SIG-M5 (cell line): ENCODE data around the gene MMP7.
"Not testable (repeated sequence)": the region's sequence is repeated elsewhere in the genome, so short reads cannot be mapped to it uniquely, and the experiment has no call there.

ENCODE experiments used
- DNase-seq: peaks from one replicate; lab custom pipeline; 2025; lab: John Stamatoyannopoulos, UW

The MMP7 gene

DNA sequence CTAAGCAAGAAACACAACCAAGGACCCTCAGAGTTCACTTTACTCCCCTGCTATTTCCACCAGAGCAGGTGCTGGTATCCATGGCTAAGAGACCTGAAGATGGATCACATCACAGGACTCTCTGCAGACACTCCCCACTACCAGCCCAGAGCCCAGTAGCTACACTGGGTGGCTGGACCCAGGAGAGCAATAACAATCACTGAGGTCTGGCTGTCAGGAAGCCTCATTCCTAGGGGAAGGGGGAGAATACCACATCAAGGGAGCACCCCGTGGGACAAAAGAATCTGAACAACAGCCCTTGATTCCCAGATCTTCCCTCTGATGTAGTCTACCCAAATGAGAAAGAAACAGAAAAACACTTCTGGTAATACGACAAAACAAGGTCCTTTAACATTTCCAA lies 9.0 kb upstream of the MMP7 start:
- DNase-seq = no peak

DNA sequence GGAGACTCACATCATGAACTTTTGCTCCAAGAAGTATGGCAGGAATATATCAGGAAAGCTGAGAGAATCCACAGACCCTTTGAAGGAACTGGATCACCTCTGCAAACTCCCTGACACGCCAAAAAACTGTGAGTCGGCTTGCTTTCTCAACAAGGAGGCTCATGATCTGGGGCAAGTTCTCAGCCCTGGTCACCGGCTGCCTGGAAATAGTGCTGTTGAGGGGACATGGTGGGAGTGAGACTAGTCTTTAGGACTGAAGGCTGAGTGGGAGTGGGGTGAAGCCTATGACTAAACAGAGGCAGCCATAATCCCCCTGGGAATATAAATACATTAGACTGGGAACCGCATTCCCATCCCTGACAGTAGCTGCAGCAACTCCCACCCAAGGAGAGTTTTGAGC lies 8.4 kb upstream of the MMP7 start:
- no peak for DNase-seq

DNA sequence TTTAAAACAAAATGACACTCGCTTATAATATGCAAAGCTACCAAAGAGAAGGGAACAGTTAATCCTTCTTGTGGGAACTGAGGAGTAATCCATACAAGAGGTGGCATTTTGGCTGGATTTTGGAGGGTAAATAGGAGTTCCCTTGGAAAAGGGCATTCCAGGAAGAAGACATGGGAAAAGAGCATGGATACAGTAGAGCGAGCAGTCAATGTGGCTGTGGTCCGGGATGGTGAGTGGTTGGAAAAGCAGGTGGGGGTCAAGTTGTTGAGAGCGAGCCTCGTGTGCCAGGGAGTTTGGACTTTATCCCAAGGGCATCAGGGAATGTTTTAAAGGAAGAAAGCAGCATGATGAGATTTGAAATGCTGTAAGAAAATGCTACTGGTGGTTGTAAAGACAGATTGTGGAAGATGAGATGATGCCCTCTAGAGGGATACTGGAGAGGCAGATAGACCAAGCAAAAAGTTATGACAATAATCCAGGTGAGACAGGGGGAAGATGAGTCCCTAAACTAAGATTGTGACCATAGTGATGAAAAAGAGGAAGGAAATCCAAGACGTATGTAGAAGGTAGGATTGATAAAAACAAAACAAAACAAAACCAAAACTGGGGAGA lies 3.8 kb upstream of the MMP7 start:
- DNase-seq = no peak

DNA sequence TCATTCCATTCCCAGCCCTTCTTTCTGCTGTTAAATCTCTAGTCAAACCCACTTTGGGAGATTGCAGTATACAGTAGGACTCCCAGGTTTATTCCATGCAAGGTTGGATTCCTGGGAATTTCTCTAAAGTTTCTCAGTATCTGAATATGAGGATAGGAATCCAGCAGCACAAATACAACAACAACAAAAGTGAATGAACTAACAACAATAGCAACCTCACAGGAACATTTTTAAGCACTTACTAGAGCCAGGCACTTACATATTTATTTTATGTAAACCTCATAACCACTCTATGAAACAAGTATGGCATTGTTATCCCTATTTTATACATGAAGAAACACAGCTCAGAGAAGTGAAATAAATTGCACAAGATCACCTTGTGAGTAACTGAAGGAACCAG lies 1.9 kb downstream of the MMP7 start:
- no peak for DNase-seq

DNA sequence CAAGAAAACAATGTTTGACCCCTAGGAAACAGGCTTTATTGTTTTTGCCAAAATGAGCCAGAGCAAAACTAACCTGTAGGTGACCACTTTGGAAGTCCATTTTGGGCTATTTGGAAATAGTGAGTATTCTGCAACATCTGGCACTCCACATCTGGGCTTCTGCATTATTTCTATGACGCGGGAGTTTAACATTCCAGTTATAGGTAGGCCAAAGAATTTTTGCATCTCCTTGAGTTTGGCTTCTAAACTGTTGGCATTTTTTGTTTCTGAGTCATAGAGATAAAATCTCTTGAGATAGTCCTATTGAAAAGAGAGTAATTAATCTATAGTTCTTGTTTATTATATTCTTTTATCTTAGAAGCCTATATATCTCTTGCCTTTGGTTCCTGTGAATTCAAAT lies 2.9 kb downstream of the MMP7 start:
- no peak for DNase-seq

DNA sequence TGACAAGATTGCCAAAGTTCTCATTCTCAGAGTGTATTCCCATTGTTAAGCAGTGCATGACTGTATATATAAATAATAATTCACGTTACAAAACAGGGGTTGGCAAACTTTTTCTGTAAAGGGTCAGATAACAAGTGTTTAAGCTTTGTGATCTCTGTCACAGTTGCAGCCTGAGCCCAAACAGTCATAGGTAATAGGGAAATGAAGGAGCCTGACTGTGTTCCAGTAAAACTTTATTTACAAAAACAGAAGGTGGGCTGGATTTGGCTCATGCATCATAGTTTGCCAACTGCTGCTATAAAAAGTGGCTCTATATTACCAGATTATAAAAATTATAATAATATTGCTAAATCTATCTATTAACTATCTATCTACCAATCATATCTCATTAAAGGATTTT lies 3.5 kb downstream of the MMP7 start:
- DNase-seq = no peak

DNA sequence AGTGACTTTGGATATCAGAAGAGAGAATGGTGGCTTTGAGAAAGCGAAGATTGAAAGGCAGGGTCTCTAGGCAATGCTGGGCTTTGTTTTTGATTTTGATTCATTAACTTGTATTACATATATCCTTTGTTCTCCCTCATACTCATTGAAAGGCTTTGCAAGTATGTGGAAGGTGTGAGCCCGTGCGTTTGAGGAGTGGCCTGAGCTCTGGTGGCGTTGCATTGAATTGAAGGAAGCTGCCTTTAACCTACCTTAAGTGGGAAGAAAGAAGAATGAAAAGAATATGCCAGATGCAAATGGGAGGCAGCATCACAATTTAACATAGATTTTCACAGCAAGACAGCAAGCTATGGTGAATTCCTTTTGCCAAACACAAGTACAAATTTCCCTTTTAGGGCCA lies 6.7 kb downstream of the MMP7 start:
- DNase-seq = no peak

DNA sequence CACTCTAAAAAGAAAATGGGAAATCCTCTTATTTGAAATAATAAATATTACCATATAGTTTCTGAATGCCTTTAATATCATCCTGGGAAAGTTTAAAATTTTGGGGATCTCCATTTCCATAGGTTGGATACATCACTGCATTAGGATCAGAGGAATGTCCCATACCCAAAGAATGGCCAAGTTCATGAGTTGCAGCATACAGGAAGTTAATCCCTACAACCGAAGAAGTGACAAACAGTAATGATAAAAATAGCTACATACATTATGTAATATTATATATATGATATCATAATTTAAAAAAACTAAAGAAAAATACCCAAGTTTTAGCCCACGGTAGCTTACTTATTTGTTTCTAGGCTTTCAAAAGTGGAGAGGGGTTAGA lies 7.4 kb downstream of the MMP7 start:
- no peak for DNase-seq

DNA sequence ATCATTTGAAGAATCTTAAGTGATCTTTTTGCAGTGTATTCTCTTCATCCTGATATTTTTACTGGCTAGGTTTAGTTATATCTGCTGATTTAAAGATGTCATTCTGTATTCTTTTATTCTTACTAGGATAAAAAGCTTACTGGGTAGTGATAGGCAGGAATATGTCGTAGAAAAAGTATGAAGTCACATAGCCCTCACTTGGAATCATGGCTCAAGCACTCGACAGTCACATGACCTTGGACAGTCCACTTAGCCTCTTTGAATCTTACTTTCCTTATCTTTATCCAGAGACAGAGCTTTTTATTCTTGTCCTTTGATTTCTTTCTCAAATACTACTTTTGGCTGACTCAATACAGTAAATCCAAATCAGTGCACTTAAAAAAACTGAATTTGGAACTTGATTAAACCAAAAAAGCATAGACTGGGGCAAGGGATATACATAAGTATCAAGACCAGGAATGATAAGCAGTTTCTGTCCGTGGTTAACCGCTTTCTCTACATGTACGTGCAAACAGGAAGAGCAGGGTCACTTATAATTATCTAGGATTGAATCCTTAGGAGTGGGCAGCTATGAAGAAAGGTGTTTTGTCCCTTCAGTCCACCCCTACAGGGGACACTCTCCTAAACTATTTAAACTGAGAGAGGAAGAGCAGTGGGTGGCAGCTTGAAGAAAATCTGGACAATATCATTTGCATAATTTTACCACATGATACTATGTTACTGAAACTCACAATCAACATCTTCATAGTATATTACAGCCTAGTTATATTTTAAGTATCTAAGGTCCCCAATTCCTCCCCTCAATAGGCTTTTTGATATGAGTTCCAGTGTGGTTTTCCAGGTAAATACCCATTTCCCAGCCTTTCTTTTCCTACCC lies 8.0 kb downstream of the MMP7 start:
- DNase-seq = no peak

DNA sequence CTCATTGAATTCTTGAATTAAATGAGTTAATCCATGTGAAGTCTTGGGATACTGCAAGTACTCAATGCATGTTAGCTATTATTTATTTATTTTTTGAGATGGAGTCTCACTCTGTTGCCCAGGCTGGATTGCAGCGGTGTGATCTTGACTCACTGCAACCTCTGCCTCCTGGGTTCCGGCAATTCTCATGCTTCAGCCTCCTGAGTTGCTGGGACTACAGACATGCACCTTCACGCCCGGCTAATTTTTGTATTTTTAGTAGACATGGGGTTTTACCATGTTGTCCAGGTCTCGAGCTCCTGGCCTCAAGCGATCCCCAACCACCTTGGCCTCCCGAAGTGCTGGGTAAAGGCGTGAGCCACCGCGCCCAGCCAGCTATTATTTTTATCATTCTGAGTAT lies 9.4 kb downstream of the MMP7 start:
- no peak for DNase-seq

DNA sequence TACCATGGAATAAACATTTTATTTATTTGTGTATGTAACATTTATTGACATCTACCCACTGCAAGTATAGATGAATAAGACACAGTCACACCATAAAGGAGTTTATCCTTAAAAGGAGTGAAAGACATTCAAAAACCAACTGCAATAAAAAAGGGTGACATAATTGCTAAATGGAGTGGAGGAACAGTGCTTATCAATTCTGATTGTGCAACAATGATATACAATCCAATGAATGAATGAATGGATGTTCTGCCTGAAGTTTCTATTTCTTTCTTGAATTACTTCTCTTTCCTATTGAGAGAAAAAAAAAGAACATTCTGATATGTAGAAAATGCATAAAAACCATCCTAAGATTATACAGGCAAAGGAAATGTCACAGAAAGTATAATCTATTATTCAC lies 10.0 kb downstream of the MMP7 start:
- no peak for DNase-seq

DNA sequence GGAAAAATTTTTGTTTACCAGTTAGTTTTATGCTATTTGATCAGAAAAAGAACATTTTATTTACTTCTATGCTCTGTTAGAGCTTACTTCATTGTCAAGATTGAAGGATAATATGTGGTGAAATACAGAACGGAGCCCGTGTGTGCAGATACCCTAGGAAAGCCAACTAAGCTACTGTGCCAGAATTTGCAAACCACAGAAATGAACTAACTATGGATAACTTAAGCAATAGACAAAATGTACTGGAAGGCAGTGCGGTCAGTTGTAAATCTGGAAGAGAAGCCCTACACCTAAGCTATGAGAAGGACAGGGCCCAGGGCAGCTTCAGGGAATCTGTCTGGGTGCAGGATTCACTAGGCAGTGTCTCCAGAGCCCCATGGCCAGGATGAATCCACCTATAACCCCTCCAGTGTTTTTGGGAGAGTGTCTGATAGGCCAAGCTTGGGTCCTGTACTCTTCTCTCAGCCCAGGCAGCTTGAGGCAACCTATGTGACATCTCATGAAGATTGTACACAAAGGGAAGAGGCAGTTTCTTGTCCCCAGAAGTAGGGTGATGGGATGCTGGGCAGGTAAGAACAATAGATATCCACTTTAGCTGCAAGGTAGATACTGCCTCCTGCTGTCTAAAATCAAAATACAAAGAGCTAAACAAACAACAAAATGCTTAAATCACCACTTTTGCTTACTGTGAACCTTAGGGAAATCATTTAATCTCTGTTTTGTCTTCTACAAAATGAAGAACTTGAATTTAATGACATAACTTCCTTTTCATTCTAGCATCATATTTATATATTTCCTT lies 12.1 kb downstream of the MMP7 start:
- no peak for DNase-seq

DNA sequence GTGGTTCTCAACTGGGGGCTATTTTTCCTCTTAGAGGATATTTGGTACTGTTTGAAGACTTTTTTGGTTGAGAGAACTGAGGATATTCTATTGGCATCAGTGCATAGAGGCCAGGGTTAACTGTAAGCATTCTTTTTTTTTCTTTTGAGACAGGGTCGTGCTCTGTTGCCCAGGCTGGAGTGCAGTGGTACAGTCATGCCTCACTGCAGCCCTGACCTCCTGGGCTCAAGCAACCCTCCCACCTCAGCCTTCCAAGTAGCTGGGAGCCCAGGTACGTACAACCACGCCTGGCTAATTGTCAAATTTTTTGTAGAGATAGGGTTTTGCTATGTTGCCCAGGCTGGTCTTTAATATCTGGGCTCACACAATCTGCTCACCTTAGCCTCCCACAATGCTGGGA lies 12.9 kb downstream of the MMP7 start:
- DNase-seq = no peak

DNA sequence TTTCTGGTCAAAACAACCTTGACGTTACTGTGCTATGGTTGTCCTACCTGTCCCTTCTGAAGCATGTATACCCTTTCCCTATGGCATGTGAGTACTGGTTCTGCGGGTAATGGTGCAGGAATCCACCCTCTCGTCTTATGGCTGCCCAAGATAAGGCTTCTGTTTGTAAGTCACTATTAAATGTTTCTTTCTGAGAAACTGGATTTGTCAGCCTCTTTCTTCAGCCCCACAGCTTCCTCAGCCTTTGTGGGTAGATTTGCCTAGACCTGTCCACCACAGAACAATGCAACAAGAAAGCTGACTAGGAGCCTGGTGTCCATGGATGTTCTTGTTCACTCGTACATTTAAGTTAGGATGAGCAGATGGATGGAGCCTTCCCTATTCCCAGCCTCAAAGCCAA lies 14.4 kb downstream of the MMP7 start:
- DNase-seq = no peak

DNA sequence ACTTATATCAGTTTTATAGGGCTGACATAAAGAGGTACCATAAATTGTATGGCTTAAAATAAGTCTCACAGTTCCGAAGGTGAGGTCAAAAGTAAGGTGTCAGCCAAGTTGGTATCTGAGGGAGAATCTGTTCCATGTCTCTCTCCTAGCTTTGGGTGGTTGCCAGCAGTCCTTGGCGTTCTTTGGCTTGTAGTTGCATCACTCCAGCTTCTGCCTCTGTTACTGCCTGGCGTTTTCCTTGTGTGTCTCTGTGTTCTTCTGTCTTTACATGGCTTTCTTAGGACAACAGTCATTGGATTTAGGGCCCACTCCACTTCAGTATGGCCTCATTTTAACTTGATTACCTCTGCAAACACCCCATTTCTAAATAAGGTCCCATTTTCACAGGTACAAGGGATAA lies 16.7 kb downstream of the MMP7 start:
- DNase-seq = no peak

DNA sequence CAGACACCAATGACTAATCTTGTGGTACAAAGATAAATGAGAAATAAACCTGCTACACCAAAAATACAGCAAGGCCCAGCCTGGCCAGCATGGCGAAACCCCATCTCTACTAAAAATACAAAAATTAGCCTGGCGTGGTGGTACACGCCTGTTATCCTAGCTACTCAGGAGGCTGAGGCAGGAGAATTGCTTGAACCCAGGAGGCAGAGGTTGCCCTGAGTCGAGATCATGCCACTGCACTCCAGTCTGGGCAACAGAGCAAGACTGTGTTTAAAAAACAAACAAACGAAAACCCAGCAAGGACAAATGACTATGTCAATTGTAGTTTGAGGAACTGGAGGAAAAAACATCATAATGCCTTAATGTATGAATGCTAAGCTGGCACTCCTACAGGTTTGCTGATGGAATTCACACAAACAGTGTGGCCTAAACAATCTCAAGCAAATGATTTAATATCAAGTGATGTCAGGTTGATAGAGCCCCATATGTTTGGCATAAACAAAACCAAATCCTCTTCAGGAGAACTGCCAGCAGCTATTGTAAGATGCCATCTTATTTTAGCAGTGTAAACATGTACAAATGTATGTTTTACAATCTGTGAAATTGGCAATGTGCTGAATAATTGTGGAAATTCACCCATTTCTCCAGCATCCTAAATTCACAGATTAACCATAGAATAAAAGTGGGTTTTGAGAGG lies 20.0 kb downstream of the MMP7 start:
- DNase-seq = no peak

DNA sequence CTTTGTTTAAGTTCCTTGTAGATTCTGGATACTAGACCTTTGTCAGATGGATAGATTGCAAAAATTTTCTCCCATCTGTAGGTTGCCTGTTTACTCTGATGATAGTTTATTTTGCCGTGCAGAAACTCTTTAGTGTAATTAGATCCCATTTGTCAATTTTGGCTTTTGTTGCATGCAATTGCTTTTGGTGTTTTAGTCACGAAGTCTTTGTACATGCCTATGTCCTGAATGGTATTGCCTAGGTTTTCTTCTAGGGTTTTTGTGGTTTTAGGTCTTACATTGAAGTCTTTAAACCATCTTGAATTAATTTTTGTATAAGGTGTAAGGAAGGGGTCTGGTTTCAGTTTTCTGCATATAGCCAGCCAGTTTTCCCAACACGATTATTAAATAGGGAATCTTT lies 27.7 kb downstream of the MMP7 start:
- DNase-seq = not testable (repeated sequence)

DNA sequence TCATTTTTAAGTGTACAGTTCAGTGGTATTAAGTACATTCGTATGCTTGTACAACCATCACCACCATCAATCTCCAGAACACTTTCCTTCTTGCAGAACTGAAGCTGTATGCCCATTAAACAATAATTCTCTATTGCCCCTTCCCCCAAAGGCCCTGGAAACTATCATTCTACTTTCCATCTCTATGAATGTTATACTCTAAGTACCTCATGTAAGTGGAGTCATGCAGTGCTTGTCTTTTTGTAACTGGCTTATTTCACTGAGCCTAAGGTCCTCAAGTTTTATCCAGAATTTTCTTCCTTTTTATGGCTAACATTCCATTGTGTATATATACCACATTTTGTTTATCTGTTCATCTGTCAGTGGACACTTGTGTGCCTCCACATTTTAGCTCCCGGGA lies 29.7 kb downstream of the MMP7 start:
- no peak for DNase-seq

DNA sequence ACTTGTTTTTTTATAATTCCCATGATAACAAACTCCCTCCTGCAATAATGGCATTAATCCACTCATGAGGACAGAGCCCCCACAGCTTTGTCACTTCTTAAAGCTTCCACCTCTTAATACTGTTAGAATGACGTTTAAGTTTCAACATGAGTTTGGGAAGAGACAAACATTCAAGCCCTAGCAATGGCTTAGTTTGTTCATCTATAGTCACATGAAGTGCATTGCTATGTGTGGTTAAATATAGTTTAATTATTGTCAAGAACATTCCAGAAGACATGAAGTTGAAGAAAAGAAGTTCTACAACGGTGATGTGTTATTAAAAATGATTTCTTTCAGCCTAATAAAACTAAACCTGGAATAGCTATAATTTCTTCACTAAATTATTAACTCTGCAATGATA lies 30.6 kb downstream of the MMP7 start:
- DNase-seq = no peak

DNA sequence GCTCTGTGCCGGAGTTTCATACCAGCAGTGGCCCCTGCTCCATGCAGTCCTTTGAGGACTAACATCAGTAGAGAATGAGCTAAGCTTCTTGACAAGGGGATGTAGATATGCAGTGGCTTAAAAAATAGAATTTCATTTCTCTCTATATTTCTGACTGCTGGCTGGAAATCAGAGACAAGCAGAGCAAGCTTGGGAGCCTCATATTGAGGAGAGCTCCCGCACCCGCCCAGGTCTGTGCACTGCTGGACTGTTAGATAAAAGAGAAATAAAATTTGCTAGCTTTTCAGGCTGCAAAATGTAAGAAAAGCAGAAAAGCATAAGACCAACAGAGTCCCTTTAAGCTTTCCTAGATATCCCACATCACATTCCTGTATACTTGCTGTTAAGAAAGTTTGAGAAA lies 31.4 kb downstream of the MMP7 start:
- no peak for DNase-seq

DNA sequence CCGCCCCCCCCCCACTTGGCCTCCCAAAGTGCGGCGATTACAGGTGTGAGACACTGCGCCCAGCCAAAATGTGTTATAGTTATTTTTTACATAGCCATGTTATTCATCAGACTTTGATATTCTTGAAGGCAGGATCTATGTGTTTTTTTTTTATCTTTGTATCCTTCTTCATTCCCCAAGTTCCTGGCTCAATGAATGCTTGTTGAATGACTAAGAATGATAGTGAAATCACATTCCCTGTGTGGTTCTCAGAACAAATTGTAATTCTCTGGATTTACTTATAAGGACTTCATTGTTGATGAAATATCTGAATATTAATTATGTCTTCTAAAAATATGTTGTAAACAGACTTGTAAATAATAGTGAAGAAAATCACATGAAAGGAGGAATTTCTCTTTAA lies 33.5 kb downstream of the MMP7 start:
- DNase-seq = no peak
